GM23338 (cell line): ENCODE measurements around the gene DPH6. TPM values are rescaled to one million over a fixed set of nuclear protein-coding genes. Genes with fewer than 3 reads are reported as not detected.

Source experiments
- ATAC-seq: fragments of 200-7000 bp; cut with Tn5 transposase; 3 replicates; pipeline ENCODE4 v1.9.1; 2020
- DNase-seq: peaks from one replicate; pipeline ENCODE4 v3.0.0-alpha.2; 2015; ENCODE audit warnings: low spot score
- H2AFZ ChIP-seq: fragments of 200-600 bp; sonication (generic); 2 replicates; pipeline ENCODE4 v1.8.0; 2016; ENCODE audit warnings: antibody characterized with exemption, mild to moderate bottlenecking, moderate library complexity
- H3F3A ChIP-seq: fragments of 200-600 bp; sonication (generic); replicated peaks from 2 replicates; pipeline ENCODE4 v1.8.0; 2017; ENCODE audit warnings: antibody characterized with exemption, mixed run types, low read depth
- H3K27ac ChIP-seq: fragments of 200-600 bp; sonication (generic); 2 replicates; pipeline ENCODE4 v1.6.1; 2016; ENCODE audit warnings: low read depth
- H3K27me3 ChIP-seq: fragments of 200-600 bp; sonication (generic); 2 replicates; pipeline ENCODE4 v1.8.0; 2016; ENCODE audit warnings: mild to moderate bottlenecking, mixed run types, moderate library complexity; ENCODE audit not compliant: insufficient read depth
- H3K36me3 ChIP-seq: fragments of 200-600 bp; sonication (generic); 2 replicates; pipeline ENCODE4 v1.8.0; 2016; ENCODE audit warnings: mild to moderate bottlenecking; ENCODE audit not compliant: insufficient read depth
- H3K4me1 ChIP-seq: fragments of 200-600 bp; sonication (generic); 2 replicates; pipeline ENCODE4 v1.8.0; 2016; ENCODE audit warnings: mild to moderate bottlenecking, moderate library complexity; ENCODE audit not compliant: insufficient read depth
- H3K4me2 ChIP-seq: fragments of 200-600 bp; sonication (generic); 2 replicates; pipeline ENCODE4 v1.7.1; 2017; ENCODE audit warnings: mixed run types
- H3K4me3 ChIP-seq: fragments of 200-600 bp; sonication (generic); 2 replicates; pipeline ENCODE4 v1.6.1; 2016; ENCODE audit warnings: mixed run types
- H3K79me2 ChIP-seq: fragments of 200-600 bp; sonication (generic); replicated peaks from 2 replicates; pipeline ENCODE4 v1.8.0; 2017; ENCODE audit warnings: mild to moderate bottlenecking; ENCODE audit not compliant: insufficient read depth
- H3K9me2 ChIP-seq: fragments of 200-600 bp; sonication (generic); 2 replicates; pipeline ENCODE4 v1.8.0; 2017; ENCODE audit not compliant: insufficient read depth
- H4K20me1 ChIP-seq: fragments of 200-600 bp; sonication (generic); replicated peaks from 2 replicates; pipeline ENCODE4 v1.8.0; 2017; ENCODE audit warnings: mild to moderate bottlenecking; ENCODE audit not compliant: insufficient read depth
- H3K27ac Mint-ChIP-seq: 2 replicates; pipeline ENCODE4 v1.8.0; 2020; ENCODE audit warnings: inconsistent platforms, mild to moderate bottlenecking, moderate library complexity, mixed read lengths
- H3K27me3 Mint-ChIP-seq: 3 replicates; pipeline ENCODE4 v1.8.0; 2022; ENCODE audit warnings: low read depth, mild to moderate bottlenecking, moderate library complexity, mixed read lengths, inconsistent platforms; ENCODE audit not compliant: insufficient read depth, poor library complexity
- H3K36me3 Mint-ChIP-seq: 3 replicates; pipeline ENCODE4 v1.8.0; 2021; ENCODE audit warnings: low read depth, mild to moderate bottlenecking, inconsistent platforms, moderate library complexity, mixed read lengths
- H3K4me1 Mint-ChIP-seq: 3 replicates; pipeline ENCODE4 v1.8.0; 2020; ENCODE audit warnings: mild to moderate bottlenecking, inconsistent platforms, mixed read lengths
- H3K4me3 Mint-ChIP-seq: 3 replicates; pipeline ENCODE4 v1.8.0; 2021; ENCODE audit warnings: moderate library complexity, mild to moderate bottlenecking, inconsistent platforms, mixed read lengths
- H3K9me3 Mint-ChIP-seq: 3 replicates; pipeline ENCODE4 v1.8.0; 2020; ENCODE audit warnings: moderate library complexity, mild to moderate bottlenecking, inconsistent platforms, mixed read lengths
- CREB1 ChIP-seq: fragments of 250-450 bp; sonication (Bioruptor Pico); IDR thresholded peaks from 2 replicates; pipeline ENCODE4 v1.5.0; 2020; ENCODE audit warnings: low read depth, mild to moderate bottlenecking, moderate library complexity
- EZH2 ChIP-seq: fragments of 200-600 bp; sonication (generic); IDR thresholded peaks from one replicate; pipeline ENCODE4 v1.8.0; 2017; ENCODE audit warnings: antibody characterized with exemption, mild to moderate bottlenecking, low read depth; ENCODE audit not compliant: unreplicated experiment
- EZH2phosphoT487 ChIP-seq: fragments of 200-600 bp; sonication (generic); IDR thresholded peaks from one replicate; pipeline ENCODE4 v1.8.1; 2018; ENCODE audit warnings: antibody characterized with exemption; ENCODE audit not compliant: unreplicated experiment
- JUNB ChIP-seq: IDR thresholded peaks from one replicate; pipeline ENCODE4 v1.6.1; 2016; ENCODE audit warnings: antibody characterized with exemption; ENCODE audit not compliant: unreplicated experiment
- NANOG ChIP-seq: IDR thresholded peaks from 2 replicates; pipeline ENCODE4 v1.6.1; 2016; ENCODE audit warnings: antibody characterized with exemption, borderline replicate concordance
- POLR2AphosphoS5 ChIP-seq: IDR thresholded peaks from 2 replicates; pipeline ENCODE4 v1.6.1; 2016; ENCODE audit warnings: antibody characterized with exemption, low read depth
- REST ChIP-seq: IDR thresholded peaks from one replicate; pipeline ENCODE4 v1.6.1; 2018; ENCODE audit warnings: antibody characterized with exemption; ENCODE audit not compliant: unreplicated experiment
- STAT1 ChIP-seq: IDR thresholded peaks from one replicate; pipeline ENCODE4 v1.6.1; 2016; ENCODE audit warnings: antibody characterized with exemption; ENCODE audit not compliant: unreplicated experiment
- ZNF114 ChIP-seq: fragments of 250-450 bp; sonication (Bioruptor Pico); IDR thresholded peaks from 2 replicates; pipeline ENCODE4 v1.5.0; 2020; ENCODE audit warnings: mild to moderate bottlenecking, moderate library complexity
- ZNF331 ChIP-seq: fragments of 250-450 bp; sonication (Bioruptor Pico); IDR thresholded peaks from 2 replicates; pipeline ENCODE4 v1.5.0; 2020; ENCODE audit warnings: low read depth, mild to moderate bottlenecking, moderate library complexity
- polyA plus RNA-seq: library from polyadenylated mRNA; unstranded; fragments of >200 nt; fragmentation: Nextera tagmentation; extraction: Ambion mirVana; gene quantifications from 2 replicates; pipeline ENCODE4 v1.2.1, GENCODE V29; 2016
- total RNA-seq: library from RNA; depleted of rRNA; stranded (reverse); fragments of >200 nt; shearing (Covaris generic); gene quantifications from 2 replicates; pipeline ENCODE4 v1.2.3, GENCODE V29; 2014
- TF ChIP-seq, protein P1 (sequence below): IDR thresholded peaks from 2 replicates; pipeline ENCODE4 v1.6.1; 2016; ENCODE audit warnings: antibody characterized with exemption
- TF ChIP-seq, protein P2 (sequence below), 2 experiments: fragments of 200-600 bp in 1 of 2; sonication (generic) in 1 of 2; conservative IDR thresholded peaks; 2 replicates each; pipeline versions ENCODE4 v1.5.1 to v1.6.1; 2016 to 2017; ENCODE audit warnings: antibody characterized with exemption in 2 of 2, low read depth in 2 of 2, mild to moderate bottlenecking in 2 of 2, moderate library complexity in 1 of 2
- TF ChIP-seq, protein P3 (sequence below): fragments of 250-450 bp; sonication (Bioruptor Pico); IDR thresholded peaks from 2 replicates; pipeline ENCODE4 v1.5.0; 2020; ENCODE audit warnings: mild to moderate bottlenecking, moderate library complexity

The DPH6 gene
- total and polyA plus RNA-seq, 2 experiments from 2014 or later = 37.9 to 46.9 TPM

DNA sequence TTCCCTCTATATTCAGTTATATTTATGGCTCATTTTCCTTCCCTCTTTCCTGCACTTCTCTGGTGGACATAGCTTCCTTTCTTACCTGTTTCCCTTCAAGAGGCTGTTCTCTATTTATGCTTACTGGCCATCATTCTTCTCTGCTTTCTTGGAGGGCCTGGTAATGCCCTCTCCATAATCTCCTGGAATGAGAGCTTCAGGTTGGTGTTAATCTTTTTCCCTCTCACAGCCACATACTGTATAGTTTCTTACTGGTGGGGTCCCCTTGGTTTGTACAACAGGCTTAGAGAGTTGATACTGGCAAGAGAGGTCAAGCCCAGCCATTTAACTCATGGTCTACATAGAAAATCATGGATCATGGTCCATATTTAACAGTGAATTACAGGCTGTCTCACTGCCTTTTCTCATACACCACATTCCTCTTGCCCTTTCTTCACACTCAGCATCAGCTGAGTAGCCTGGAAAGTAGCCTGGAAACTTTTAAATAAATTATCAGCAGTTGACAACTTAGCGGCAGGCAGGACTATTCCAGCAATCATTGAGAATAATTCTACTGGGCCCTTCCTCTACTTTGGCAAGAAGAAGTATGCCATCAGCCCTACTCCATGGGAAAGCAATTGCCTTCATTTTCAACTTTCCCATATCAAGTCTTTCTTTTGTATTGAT lies 38.0 kb upstream of the DPH6 start:
- Histone ChIP-seq H2AFZ (0 out of 2 replicates have a peak overlapping the region, but pooled peaks have one; percentile 10), H3K4me2 (no peak overlapping the region), H3K4me3 (no peak overlapping the region), H3F3A (no peaks in the 10 kb centered on the region), H3K27me3 (no peaks in the 10 kb centered on the region), H3K9me2 (no peaks in the 10 kb centered on the region), H3K36me3 (no peaks in the 10 kb centered on the region), H4K20me1 (no peaks in the 10 kb centered on the region), H3K4me1 (peaks cover 11% of the 10 kb centered on the region), H3K27ac (no peak overlapping the region), H3K79me2 (no peaks in the 10 kb centered on the region)
- peaks cover 9% of the 10 kb centered on the region for H3K4me1 Mint-ChIP-seq
- DNase-seq = no peak
- no peaks in the 10 kb centered on the region for H3K9me3 Mint-ChIP-seq
- ATAC-seq = no peak
- TF ChIP-seq, protein P1, sequence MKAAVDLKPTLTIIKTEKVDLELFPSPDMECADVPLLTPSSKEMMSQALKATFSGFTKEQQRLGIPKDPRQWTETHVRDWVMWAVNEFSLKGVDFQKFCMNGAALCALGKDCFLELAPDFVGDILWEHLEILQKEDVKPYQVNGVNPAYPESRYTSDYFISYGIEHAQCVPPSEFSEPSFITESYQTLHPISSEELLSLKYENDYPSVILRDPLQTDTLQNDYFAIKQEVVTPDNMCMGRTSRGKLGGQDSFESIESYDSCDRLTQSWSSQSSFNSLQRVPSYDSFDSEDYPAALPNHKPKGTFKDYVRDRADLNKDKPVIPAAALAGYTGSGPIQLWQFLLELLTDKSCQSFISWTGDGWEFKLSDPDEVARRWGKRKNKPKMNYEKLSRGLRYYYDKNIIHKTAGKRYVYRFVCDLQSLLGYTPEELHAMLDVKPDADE = no peak
- TF ChIP-seq EZH2 = no peak
- TF ChIP-seq ZNF114 = no peak
- no peak for TF ChIP-seq POLR2AphosphoS5
- no peak for TF ChIP-seq ZNF331 (CRISPR knock-in tag)
- TF ChIP-seq STAT1 = no peak
- TF ChIP-seq CREB1 (CRISPR knock-in tag) = no peak
- TF ChIP-seq, protein P2, sequence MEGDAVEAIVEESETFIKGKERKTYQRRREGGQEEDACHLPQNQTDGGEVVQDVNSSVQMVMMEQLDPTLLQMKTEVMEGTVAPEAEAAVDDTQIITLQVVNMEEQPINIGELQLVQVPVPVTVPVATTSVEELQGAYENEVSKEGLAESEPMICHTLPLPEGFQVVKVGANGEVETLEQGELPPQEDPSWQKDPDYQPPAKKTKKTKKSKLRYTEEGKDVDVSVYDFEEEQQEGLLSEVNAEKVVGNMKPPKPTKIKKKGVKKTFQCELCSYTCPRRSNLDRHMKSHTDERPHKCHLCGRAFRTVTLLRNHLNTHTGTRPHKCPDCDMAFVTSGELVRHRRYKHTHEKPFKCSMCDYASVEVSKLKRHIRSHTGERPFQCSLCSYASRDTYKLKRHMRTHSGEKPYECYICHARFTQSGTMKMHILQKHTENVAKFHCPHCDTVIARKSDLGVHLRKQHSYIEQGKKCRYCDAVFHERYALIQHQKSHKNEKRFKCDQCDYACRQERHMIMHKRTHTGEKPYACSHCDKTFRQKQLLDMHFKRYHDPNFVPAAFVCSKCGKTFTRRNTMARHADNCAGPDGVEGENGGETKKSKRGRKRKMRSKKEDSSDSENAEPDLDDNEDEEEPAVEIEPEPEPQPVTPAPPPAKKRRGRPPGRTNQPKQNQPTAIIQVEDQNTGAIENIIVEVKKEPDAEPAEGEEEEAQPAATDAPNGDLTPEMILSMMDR (conservative IDR thresholded peaks at IDR 0.05; ENCODE audit: low read depth in 2 of 2) = no peak
- no peak for TF ChIP-seq REST
- no peak for TF ChIP-seq JUNB
- TF ChIP-seq, protein P3, sequence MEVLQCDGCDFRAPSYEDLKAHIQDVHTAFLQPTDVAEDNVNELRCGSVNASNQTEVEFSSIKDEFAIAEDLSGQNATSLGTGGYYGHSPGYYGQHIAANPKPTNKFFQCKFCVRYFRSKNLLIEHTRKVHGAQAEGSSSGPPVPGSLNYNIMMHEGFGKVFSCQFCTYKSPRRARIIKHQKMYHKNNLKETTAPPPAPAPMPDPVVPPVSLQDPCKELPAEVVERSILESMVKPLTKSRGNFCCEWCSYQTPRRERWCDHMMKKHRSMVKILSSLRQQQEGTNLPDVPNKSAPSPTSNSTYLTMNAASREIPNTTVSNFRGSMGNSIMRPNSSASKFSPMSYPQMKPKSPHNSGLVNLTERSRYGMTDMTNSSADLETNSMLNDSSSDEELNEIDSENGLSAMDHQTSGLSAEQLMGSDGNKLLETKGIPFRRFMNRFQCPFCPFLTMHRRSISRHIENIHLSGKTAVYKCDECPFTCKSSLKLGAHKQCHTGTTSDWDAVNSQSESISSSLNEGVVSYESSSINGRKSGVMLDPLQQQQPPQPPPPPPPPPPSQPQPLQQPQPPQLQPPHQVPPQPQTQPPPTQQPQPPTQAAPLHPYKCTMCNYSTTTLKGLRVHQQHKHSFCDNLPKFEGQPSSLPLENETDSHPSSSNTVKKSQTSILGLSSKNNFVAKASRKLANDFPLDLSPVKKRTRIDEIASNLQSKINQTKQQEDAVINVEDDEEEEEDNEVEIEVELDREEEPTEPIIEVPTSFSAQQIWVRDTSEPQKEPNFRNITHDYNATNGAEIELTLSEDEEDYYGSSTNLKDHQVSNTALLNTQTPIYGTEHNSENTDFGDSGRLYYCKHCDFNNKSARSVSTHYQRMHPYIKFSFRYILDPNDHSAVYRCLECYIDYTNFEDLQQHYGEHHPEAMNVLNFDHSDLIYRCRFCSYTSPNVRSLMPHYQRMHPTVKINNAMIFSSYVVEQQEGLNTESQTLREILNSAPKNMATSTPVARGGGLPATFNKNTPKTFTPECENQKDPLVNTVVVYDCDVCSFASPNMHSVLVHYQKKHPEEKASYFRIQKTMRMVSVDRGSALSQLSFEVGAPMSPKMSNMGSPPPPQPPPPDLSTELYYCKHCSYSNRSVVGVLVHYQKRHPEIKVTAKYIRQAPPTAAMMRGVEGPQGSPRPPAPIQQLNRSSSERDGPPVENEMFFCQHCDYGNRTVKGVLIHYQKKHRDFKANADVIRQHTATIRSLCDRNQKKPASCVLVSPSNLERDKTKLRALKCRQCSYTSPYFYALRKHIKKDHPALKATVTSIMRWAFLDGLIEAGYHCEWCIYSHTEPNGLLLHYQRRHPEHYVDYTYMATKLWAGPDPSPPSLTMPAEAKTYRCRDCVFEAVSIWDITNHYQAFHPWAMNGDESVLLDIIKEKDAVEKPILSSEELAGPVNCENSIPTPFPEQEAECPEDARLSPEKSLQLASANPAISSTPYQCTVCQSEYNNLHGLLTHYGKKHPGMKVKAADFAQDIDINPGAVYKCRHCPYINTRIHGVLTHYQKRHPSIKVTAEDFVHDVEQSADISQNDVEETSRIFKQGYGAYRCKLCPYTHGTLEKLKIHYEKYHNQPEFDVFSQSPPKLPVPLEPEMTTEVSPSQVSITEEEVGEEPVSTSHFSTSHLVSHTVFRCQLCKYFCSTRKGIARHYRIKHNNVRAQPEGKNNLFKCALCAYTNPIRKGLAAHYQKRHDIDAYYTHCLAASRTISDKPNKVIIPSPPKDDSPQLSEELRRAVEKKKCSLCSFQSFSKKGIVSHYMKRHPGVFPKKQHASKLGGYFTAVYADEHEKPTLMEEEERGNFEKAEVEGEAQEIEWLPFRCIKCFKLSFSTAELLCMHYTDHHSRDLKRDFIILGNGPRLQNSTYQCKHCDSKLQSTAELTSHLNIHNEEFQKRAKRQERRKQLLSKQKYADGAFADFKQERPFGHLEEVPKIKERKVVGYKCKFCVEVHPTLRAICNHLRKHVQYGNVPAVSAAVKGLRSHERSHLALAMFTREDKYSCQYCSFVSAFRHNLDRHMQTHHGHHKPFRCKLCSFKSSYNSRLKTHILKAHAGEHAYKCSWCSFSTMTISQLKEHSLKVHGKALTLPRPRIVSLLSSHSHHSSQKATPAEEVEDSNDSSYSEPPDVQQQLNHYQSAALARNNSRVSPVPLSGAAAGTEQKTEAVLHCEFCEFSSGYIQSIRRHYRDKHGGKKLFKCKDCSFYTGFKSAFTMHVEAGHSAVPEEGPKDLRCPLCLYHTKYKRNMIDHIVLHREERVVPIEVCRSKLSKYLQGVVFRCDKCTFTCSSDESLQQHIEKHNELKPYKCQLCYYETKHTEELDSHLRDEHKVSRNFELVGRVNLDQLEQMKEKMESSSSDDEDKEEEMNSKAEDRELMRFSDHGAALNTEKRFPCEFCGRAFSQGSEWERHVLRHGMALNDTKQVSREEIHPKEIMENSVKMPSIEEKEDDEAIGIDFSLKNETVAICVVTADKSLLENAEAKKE (CRISPR knock-in tag) = no peak
- TF ChIP-seq EZH2phosphoT487 = no peak
- no peak for TF ChIP-seq NANOG
- no peaks in the 10 kb centered on the region for H3K36me3 Mint-ChIP-seq
- no peak overlapping the region for H3K4me3 Mint-ChIP-seq
- H3K27me3 Mint-ChIP-seq = no peaks in the 10 kb centered on the region
- no peak overlapping the region for H3K27ac Mint-ChIP-seq
